ENCODE results near the gene PNLIPRP2. TPM values are rescaled to one million over a fixed set of nuclear protein-coding genes. Genes with fewer than 3 reads are reported as not detected.

The PNLIPRP2 gene
- total RNA-seq, 1 experiment from 2014 or later = 0.28 TPM

DNA sequence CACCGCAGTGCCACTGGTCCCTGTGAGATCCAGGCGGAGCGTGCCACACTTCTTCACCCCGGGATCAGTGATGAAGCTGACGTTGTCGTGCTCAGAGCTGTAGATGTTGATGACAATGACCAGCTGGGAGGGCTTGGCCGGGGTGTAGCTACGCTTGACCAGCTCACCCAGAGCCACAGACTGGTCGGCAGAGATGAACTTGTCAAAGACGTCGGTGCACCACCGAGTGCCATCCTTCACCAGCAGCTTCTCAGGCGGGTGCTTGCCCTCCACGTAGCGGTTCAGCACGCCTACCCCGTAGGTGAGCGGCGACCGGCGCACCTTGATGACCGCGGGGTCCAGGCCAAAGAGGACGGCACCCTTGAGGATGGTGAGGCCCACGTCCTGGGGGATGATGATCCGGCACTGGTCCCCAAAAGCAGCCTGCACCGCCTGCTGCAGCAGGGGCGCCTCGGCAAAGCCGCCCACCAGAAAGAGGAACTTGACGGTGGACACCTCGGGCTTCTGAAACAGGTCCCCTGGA is 54.2 kb downstream of the PNLIPRP2 start (continued):
- TF ChIP-seq ZNF416 (CRISPR knock-in tag; IDR thresholded peaks at IDR 0.05) (no peak), IRF2 (CRISPR knock-in tag; IDR thresholded peaks at IDR 0.05; ENCODE audit: borderline replicate concordance, low read depth) (no peak), ZNF219 (CRISPR knock-in tag; IDR thresholded peaks at IDR 0.05; ENCODE audit: borderline replicate concordance) (no peak), NR2C2 (CRISPR knock-in tag; IDR thresholded peaks at IDR 0.05) (no peak), SMAD3 (CRISPR knock-in tag; IDR thresholded peaks at IDR 0.05; ENCODE audit: borderline replicate concordance) (no peak), TEAD1 (CRISPR knock-in tag; IDR thresholded peaks at IDR 0.05) (no peak), SP1 (CRISPR knock-in tag; conservative IDR thresholded peaks at IDR 0.05) (no peak), TCF7 (CRISPR knock-in tag; IDR thresholded peaks at IDR 0.05; ENCODE audit: low read depth) (no peak)
- TF ChIP-seq, protein P1, sequence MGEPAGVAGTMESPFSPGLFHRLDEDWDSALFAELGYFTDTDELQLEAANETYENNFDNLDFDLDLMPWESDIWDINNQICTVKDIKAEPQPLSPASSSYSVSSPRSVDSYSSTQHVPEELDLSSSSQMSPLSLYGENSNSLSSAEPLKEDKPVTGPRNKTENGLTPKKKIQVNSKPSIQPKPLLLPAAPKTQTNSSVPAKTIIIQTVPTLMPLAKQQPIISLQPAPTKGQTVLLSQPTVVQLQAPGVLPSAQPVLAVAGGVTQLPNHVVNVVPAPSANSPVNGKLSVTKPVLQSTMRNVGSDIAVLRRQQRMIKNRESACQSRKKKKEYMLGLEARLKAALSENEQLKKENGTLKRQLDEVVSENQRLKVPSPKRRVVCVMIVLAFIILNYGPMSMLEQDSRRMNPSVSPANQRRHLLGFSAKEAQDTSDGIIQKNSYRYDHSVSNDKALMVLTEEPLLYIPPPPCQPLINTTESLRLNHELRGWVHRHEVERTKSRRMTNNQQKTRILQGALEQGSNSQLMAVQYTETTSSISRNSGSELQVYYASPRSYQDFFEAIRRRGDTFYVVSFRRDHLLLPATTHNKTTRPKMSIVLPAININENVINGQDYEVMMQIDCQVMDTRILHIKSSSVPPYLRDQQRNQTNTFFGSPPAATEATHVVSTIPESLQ (CRISPR knock-in tag; IDR thresholded peaks at IDR 0.05) = no peak
- TF ChIP-seq, protein P2, sequence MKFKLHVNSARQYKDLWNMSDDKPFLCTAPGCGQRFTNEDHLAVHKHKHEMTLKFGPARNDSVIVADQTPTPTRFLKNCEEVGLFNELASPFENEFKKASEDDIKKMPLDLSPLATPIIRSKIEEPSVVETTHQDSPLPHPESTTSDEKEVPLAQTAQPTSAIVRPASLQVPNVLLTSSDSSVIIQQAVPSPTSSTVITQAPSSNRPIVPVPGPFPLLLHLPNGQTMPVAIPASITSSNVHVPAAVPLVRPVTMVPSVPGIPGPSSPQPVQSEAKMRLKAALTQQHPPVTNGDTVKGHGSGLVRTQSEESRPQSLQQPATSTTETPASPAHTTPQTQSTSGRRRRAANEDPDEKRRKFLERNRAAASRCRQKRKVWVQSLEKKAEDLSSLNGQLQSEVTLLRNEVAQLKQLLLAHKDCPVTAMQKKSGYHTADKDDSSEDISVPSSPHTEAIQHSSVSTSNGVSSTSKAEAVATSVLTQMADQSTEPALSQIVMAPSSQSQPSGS (CRISPR knock-in tag; IDR thresholded peaks at IDR 0.05; ENCODE audit: borderline replicate concordance, low read depth) = no peak

DNA sequence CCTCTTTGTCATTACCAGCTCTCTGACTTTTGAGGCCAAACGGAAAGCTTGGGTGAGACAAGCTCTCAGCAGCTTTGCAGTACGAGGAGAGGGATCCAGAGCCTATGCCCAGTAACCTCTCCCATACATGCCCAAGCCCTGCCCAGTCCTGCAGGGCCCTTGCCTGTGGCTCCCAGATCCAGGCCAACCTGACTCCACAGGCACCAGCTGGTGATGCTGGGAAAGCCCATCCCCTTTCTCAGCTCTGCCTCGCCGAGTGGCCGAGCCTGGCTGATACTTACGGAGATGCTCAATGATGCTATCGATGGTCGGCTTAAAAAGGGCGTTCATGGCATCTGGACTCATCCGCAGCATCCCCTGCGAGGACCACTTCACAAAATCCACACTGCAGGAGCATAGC is 55.4 kb downstream of the PNLIPRP2 start:
- H3K4me1 Mint-ChIP-seq = peaks cover 16% of the 10 kb centered on the region
- no peak overlapping the region for H3K27ac Mint-ChIP-seq
- no peaks in the 10 kb centered on the region for H3K9me3 Mint-ChIP-seq
- H3K27me3 Mint-ChIP-seq (ENCODE audit: low read depth) = no peaks in the 10 kb centered on the region; the same call in 1 of the 2 replicates
- ATAC-seq = peak; percentile 24; the same call in 1 of the 2 replicates
- no peak for DNase-seq (ENCODE audit: low spot score)
- POLR2A ChIA-PET = no interaction called here
- H3K4me3 Mint-ChIP-seq = no peak overlapping the region
- H3K36me3 Mint-ChIP-seq = no peaks in the 10 kb centered on the region
- CTCF ChIA-PET = interaction anchor here (0.6 to 1.5 kb wide), 2 partner anchors 49 to 1568 kb away, joined by 4 to 5 read pairs; no protein-coding TSS in a partner anchor
- TF ChIP-seq, protein P3, sequence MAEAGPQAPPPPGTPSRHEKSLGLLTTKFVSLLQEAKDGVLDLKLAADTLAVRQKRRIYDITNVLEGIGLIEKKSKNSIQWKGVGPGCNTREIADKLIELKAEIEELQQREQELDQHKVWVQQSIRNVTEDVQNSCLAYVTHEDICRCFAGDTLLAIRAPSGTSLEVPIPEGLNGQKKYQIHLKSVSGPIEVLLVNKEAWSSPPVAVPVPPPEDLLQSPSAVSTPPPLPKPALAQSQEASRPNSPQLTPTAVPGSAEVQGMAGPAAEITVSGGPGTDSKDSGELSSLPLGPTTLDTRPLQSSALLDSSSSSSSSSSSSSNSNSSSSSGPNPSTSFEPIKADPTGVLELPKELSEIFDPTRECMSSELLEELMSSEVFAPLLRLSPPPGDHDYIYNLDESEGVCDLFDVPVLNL (CRISPR knock-in tag; IDR thresholded peaks at IDR 0.05; ENCODE audit: borderline replicate concordance, low read depth) = no peak
- TF ChIP-seq, protein P4, sequence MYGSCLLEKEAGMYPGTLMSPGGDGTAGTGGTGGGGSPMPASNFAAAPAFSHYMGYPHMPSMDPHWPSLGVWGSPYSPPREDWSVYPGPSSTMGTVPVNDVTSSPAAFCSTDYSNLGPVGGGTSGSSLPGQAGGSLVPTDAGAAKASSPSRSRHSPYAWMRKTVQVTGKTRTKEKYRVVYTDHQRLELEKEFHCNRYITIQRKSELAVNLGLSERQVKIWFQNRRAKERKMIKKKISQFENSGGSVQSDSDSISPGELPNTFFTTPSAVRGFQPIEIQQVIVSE (CRISPR knock-in tag; IDR thresholded peaks at IDR 0.05; ENCODE audit: borderline replicate concordance) = no peak
- TF ChIP-seq, protein P5, sequence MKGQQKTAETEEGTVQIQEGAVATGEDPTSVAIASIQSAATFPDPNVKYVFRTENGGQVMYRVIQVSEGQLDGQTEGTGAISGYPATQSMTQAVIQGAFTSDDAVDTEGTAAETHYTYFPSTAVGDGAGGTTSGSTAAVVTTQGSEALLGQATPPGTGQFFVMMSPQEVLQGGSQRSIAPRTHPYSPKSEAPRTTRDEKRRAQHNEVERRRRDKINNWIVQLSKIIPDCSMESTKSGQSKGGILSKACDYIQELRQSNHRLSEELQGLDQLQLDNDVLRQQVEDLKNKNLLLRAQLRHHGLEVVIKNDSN (CRISPR knock-in tag; IDR thresholded peaks at IDR 0.05) = no peak

DNA sequence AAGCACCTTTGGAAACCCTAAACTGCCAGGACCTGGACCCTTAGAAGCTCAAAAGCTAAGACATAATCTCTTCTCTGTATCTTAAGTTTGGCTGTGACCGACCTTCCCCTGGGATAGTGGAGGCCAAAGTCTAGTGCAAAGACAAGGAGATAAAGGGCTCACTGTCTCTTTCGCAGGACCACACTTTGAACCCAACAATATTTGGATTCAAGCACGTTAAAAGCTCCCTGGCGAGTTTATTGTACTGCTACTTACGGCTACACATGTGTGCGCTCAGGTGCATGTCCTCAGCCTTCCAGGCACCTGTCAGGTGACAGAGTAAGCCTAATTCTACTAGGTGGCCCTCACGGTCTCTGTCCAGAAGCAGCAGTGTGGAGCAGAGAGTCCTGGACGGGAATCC is 55.9 kb downstream of the PNLIPRP2 start:
- ChIA-PET CTCF (no interaction called here), POLR2A (no interaction called here)
- DNase-seq (ENCODE audit: low spot score) (no peak), ATAC-seq (no peak)
- no peaks in the 10 kb centered on the region for H3K36me3 Mint-ChIP-seq
- H3K9me3 Mint-ChIP-seq = no peaks in the 10 kb centered on the region
- no peaks in the 10 kb centered on the region; the same call in 1 of the 2 replicates for H3K27me3 Mint-ChIP-seq (ENCODE audit: low read depth)
- H3K4me1 Mint-ChIP-seq = peaks cover 12% of the 10 kb centered on the region
- no peak overlapping the region for H3K4me3 Mint-ChIP-seq
- H3K27ac Mint-ChIP-seq = no peak overlapping the region
- TF ChIP-seq ESRRA (CRISPR knock-in tag; IDR thresholded peaks at IDR 0.05; ENCODE audit: borderline replicate concordance) = no peak
- TF ChIP-seq ETV6 (CRISPR knock-in tag; IDR thresholded peaks at IDR 0.05) = no peak
- TF ChIP-seq, protein P6, sequence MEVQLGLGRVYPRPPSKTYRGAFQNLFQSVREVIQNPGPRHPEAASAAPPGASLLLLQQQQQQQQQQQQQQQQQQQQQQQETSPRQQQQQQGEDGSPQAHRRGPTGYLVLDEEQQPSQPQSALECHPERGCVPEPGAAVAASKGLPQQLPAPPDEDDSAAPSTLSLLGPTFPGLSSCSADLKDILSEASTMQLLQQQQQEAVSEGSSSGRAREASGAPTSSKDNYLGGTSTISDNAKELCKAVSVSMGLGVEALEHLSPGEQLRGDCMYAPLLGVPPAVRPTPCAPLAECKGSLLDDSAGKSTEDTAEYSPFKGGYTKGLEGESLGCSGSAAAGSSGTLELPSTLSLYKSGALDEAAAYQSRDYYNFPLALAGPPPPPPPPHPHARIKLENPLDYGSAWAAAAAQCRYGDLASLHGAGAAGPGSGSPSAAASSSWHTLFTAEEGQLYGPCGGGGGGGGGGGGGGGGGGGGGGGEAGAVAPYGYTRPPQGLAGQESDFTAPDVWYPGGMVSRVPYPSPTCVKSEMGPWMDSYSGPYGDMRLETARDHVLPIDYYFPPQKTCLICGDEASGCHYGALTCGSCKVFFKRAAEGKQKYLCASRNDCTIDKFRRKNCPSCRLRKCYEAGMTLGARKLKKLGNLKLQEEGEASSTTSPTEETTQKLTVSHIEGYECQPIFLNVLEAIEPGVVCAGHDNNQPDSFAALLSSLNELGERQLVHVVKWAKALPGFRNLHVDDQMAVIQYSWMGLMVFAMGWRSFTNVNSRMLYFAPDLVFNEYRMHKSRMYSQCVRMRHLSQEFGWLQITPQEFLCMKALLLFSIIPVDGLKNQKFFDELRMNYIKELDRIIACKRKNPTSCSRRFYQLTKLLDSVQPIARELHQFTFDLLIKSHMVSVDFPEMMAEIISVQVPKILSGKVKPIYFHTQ (CRISPR knock-in tag; IDR thresholded peaks at IDR 0.05) = no peak
- TF ChIP-seq, protein P3 (CRISPR knock-in tag; IDR thresholded peaks at IDR 0.05; ENCODE audit: borderline replicate concordance, low read depth) = no peak
- TF ChIP-seq SMAD3 (CRISPR knock-in tag; IDR thresholded peaks at IDR 0.05; ENCODE audit: borderline replicate concordance) = no peak
- no peak for TF ChIP-seq SMAD4 (CRISPR knock-in tag; IDR thresholded peaks at IDR 0.05)
- TF ChIP-seq TP53 (CRISPR knock-in tag; IDR thresholded peaks at IDR 0.05) = no peak
